Endometrial microvascular endothelial cells (primary cell): ENCODE measurements around the gene HYDIN. TPM values are rescaled to one million over a fixed set of nuclear protein-coding genes. Genes with fewer than 3 reads are reported as not detected.
"Not testable (repeated sequence)": the region's sequence is repeated elsewhere in the genome, so short reads cannot be mapped to it uniquely, and the experiment has no call there.

ENCODE experiments used
- in situ Hi-C: cut with HindIII; loops from 2 replicates; pipeline ENCODE4 v1.10.0; 2017; ENCODE audit warnings: low sequenced_read_pairs, low pct_unique_long_range_greater_than_20kb; ENCODE audit errors: inconsistent ontology term
- total RNA-seq: library from RNA; depleted of rRNA; stranded (reverse); fragments of >200 nt; gene quantifications from one replicate; pipeline ENCODE4 v1.2.3, GENCODE V29; 2015; ENCODE audit errors: inconsistent ontology term

The HYDIN gene
- total RNA-seq, 1 donor from 2014 or later: not detected

- in situ Hi-C loops: not testable (repeated sequence)
Observed at GRCh38 chr16:71023851-71024439, 206.6 kb downstream of the HYDIN start.

- in situ Hi-C loops: not testable (repeated sequence)
Observed at GRCh38 chr16:71021961-71022537, 208.5 kb downstream of the HYDIN start.

GRCh38 chr16:71019067-71019682 is 211.3 kb downstream of the HYDIN start:
- in situ Hi-C loops: not testable (repeated sequence)

GRCh38 chr16:71015419-71015818 is 215.1 kb downstream of the HYDIN start:
- in situ Hi-C loops: not testable (repeated sequence)

- in situ Hi-C loops: not testable (repeated sequence)
Observed at GRCh38 chr16:71009440-71010223, 220.9 kb downstream of the HYDIN start.

- in situ Hi-C loops: not testable (repeated sequence)
Observed at GRCh38 chr16:71006516-71006915, 224.0 kb downstream of the HYDIN start.

- in situ Hi-C loops: not testable (repeated sequence)
Observed at GRCh38 chr16:70999735-71000134, 230.8 kb downstream of the HYDIN start.

GRCh38 chr16:70995799-70996198 is 234.7 kb downstream of the HYDIN start:
- in situ Hi-C loops: not testable (repeated sequence)

GRCh38 chr16:70992511-70992910 is 238.0 kb downstream of the HYDIN start:
- in situ Hi-C loops: not testable (repeated sequence)

- in situ Hi-C loops: not testable (repeated sequence)
Observed at GRCh38 chr16:70987019-70987715, 243.4 kb downstream of the HYDIN start.

- in situ Hi-C loops: not testable (repeated sequence)
Observed at GRCh38 chr16:70984675-70985074, 245.8 kb downstream of the HYDIN start.

GRCh38 chr16:70968332-70968731 is 262.2 kb downstream of the HYDIN start:
- in situ Hi-C loops: not testable (repeated sequence)

- in situ Hi-C loops: not testable (repeated sequence)
Observed at GRCh38 chr16:70960169-70960568, 270.4 kb downstream of the HYDIN start.

- in situ Hi-C loops: not testable (repeated sequence)
Observed at GRCh38 chr16:70954922-70955321, 275.6 kb downstream of the HYDIN start.

GRCh38 chr16:70953824-70954223 is 276.7 kb downstream of the HYDIN start:
- in situ Hi-C loops: not testable (repeated sequence)

GRCh38 chr16:70943551-70943950 is 287.0 kb downstream of the HYDIN start:
- in situ Hi-C loops: not testable (repeated sequence)

GRCh38 chr16:70939690-70940359 is 290.7 kb downstream of the HYDIN start:
- in situ Hi-C loops: not testable (repeated sequence)

GRCh38 chr16:70936781-70937525 is 293.6 kb downstream of the HYDIN start:
- in situ Hi-C loops: not testable (repeated sequence)
